ENCODE measurements around the gene PLSCR1.
"Not testable (repeated sequence)": the region's sequence is repeated elsewhere in the genome, so short reads cannot be mapped to it uniquely, and the experiment has no call there.

Gene PLSCR1

DNA sequence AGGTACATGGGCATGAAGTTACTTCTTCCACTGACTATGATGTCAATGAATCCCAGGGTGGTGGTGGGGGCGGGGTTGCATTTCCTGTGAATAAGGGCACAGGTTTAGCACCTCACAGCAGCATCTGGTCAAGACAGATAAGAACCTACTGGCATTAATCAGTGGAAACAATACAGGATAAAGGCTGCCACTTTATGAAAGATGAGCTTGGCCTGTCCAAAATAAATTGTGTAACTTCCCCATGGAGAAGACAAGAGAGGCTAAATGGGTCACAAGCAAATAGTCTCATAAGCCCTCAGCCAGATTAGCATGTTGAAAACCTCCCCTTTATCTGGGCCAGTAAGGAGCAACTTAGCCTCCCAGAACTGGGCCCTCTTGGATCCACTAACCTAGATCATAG is 47.7 kb downstream of the PLSCR1 start:
- no peak for TF ChIP-seq POLR2A (IDR thresholded peaks at IDR 0.05; ENCODE audit: low read length)
- no peak for TF ChIP-seq GATA1 (IDR thresholded peaks at IDR 0.05; ENCODE audit: low read depth, low read length)
- DNase-seq, result peak; percentile 59 to 81

GRCh38 chr3:146496251-146496650 is 48.2 kb downstream of the PLSCR1 start:
- TF ChIP-seq POLR2A (IDR thresholded peaks at IDR 0.05; ENCODE audit: low read length) (no peak), GATA1 (IDR thresholded peaks at IDR 0.05; ENCODE audit: low read depth, low read length) (no peak)
- DNase-seq, result no peak

DNA sequence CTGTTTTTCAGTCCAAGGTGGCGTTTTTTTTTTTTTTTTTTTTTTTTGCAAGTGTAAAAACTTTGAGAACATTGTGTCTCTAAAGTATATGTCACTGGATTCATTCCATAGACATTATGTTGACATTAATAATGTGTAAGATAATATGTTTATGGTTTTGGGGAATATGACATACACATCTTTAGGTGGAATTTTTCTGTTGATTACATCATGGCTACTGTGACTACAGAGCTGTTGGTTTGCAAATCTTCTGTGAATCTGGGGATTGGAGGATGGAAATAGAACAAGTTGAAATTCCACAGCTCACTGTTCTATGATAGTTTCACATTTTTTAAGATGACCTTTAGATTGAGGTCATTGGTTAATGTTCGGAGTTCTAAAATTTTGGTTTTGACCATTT is 50.6 kb downstream of the PLSCR1 start:
- TF ChIP-seq GATA1 (IDR thresholded peaks at IDR 0.05; ENCODE audit: low read depth, low read length) (no peak), POLR2A (IDR thresholded peaks at IDR 0.05; ENCODE audit: low read length) (no peak)
- DNase-seq, result no peak

GRCh38 chr3:146493221-146493620 is 51.2 kb downstream of the PLSCR1 start:
- no peak for DNase-seq
- TF ChIP-seq POLR2A (IDR thresholded peaks at IDR 0.05; ENCODE audit: low read length) (no peak), GATA1 (IDR thresholded peaks at IDR 0.05; ENCODE audit: low read depth, low read length) (no peak)

GRCh38 chr3:146491303-146491702 is 53.1 kb downstream of the PLSCR1 start:
- DNase-seq, result no peak
- TF ChIP-seq POLR2A (IDR thresholded peaks at IDR 0.05; ENCODE audit: low read length) (no peak), GATA1 (IDR thresholded peaks at IDR 0.05; ENCODE audit: low read depth, low read length) (no peak)

GRCh38 chr3:146485297-146485696 is 59.1 kb downstream of the PLSCR1 start:
- no peak for TF ChIP-seq GATA1 (IDR thresholded peaks at IDR 0.05; ENCODE audit: low read depth, low read length)
- no peak for TF ChIP-seq POLR2A (IDR thresholded peaks at IDR 0.05; ENCODE audit: low read length)

DNA sequence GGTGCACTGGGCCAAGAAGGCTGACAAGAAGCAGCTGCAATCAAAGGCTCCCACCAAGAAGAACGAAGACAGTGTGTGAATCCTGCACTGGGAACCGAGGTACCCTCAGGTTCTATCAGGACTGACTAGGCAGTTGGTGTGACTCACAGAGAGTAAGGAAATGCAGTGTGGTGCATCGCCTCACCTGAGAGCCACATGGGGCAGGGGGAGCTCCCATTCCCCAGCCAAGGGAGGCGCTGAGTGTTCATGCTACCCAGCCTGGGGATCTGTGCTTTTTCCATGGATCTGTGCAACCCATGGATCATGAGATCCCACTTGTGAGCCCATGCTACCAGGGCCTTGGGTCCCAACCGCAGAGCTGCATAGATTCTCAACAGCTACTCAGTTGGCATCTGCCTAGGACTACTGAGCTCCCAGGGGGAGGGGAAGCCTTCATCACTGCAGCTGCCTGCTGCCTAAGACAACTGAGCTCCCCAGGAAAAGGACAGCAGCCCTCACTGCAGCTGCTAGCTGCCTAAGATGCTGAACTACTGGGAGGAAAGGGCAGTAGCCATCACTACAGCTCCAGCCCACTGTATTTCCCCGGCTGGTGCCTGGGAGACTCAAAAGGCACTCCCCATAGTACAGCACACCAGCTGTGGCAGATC is 68.2 kb downstream of the PLSCR1 start:
- no peak for DNase-seq
- TF ChIP-seq POLR2A (IDR thresholded peaks at IDR 0.05; ENCODE audit: low read length) (no peak), GATA1 (IDR thresholded peaks at IDR 0.05; ENCODE audit: low read depth, low read length) (no peak)

More at GRCh38 chr3:146485297-146485696, 59.1 kb downstream of the PLSCR1 start:
- no peak for DNase-seq

DNA sequence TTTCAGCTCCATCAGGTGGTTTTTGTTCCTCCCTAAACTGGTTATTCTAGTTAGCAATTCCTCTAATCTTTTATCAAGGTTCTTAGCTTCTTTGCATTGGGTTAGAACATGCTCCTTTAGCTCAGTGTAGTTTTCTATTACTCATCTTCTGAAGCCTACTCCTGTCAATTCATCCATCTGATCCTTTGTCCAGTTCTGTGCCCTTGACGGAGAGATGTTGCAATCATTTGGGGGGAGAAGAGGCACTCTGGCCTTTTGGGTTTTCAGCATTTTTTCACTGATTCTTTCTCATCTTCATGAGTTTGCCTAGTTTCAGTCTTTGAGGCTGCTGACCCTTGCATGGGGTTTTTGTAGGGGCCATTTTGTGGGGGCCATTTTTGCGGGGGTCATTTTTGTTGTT is 69.4 kb downstream of the PLSCR1 start:
- not testable (repeated sequence) for DNase-seq

GRCh38 chr3:146473726-146474125 is 70.7 kb downstream of the PLSCR1 start:
- TF ChIP-seq POLR2A (IDR thresholded peaks at IDR 0.05; ENCODE audit: low read length), result no peak
- TF ChIP-seq GATA1 (IDR thresholded peaks at IDR 0.05; ENCODE audit: low read depth, low read length), result no peak
- no peak for DNase-seq

- TF ChIP-seq POLR2A (IDR thresholded peaks at IDR 0.05; ENCODE audit: low read length), result no peak
- no peak for TF ChIP-seq GATA1 (IDR thresholded peaks at IDR 0.05; ENCODE audit: low read depth, low read length)
- no peak for DNase-seq
Observed at GRCh38 chr3:146472611-146473010, 71.8 kb downstream of the PLSCR1 start.

GRCh38 chr3:146471012-146471411 is 73.4 kb downstream of the PLSCR1 start:
- no peak for DNase-seq
- TF ChIP-seq GATA1 (IDR thresholded peaks at IDR 0.05; ENCODE audit: low read depth, low read length), result no peak
- TF ChIP-seq POLR2A (IDR thresholded peaks at IDR 0.05; ENCODE audit: low read length), result no peak

DNA sequence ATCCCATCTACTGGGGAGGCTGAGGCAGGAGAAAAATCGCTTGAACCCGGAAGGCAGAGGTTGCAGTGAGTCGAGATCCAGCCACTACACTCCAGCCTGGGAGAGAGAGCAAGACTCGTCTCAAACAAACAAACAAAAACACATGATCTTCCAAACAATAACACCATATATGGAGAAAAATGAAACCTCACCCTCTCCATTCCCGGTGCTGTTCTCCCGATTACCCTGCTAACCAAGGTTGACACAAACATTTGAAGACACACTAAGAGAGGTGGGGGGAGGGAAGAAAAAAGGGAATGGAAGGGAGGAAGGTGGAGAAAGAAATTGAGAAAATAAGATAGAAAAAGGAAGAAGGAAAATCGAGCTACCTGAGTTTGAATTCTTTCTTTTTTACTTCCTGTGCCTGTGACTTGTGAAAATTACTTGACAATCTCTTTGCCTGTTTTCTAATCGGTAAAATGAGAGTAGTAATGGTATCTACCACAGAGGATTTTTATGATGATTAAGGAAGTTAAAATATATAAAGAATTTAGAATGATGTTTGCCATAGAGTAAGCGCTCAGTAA is 73.9 kb downstream of the PLSCR1 start:
- TF ChIP-seq POLR2A (IDR thresholded peaks at IDR 0.05; ENCODE audit: low read length), result no peak
- TF ChIP-seq GATA1 (IDR thresholded peaks at IDR 0.05; ENCODE audit: low read depth, low read length), result no peak
- DNase-seq, result no peak

DNA sequence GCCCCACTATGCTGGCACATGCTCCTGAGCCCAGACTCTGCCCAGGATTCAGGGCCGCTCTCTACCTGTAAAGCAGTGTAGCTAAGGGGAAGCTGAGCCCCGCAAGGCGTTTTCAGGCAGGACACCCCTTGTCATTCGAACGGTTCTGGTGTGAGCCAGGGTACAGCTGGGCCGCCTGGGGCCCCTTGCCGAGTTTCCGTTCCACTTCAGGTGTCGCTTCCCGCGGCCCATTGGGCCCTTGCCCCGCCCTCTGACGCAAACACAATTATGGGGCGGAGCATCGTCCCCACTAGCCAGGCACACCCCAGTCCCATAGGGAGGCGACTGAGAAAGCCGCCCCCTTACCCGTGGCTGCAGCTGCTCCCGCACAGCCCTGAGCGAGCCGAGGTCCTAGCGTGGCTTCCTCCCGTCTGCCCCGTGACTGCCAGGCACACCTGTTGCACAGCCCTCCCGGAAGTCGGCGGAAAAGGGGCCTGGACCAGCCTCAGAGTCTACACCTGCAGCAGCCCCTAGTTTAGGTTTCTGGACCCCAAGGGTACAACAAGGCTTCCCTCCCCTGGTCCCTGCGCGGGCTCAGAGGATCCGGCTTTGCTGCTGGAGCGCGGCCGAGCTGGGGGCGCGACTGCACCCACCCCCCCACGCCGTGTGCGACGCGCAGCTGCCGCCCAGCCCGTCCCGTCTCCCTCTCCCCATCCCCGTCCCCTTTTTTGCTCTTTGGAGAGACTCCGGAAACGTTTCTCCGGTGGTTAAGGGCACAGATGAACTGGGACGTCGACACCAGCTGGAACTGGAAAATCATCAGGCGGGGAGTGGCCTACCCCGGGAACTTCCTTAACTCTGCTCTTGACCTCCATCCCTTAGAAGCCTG is 75.0 kb downstream of the PLSCR1 start, which contains the start of gene PLSCR2:
TSS of gene PLSCR2 (minus strand) at position 412 of the 868 bp plus-strand sequence. CDS start 9,657 bp downstream, outside the sequence.
- peak; percentile 47 to 54 for DNase-seq
- TF ChIP-seq GATA1 (IDR thresholded peaks at IDR 0.05; ENCODE audit: low read depth, low read length), result no peak
- TF ChIP-seq POLR2A (IDR thresholded peaks at IDR 0.05; ENCODE audit: low read length), result peak; percentile 61

DNA sequence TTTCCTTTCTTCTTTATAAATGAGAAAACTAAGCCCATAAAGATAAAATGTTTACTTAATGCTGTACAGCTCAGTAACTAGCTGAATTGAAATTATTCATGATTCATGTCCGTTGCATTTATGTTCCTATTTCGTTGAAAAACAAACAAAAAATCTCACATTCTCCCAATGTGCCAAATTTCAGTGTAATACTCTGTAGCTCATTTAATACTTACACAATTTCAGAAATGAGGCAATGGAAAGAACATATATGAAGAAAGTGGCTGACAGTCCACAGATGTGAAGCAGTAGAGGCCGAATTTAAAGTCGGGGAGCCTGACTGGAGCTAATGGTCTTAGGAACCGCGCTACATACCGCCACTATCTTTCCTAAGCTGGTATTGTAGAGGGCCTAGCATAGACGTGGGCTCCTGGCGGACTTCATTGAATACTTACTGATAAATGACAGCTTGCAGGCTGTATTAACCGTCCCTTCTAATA is 75.7 kb downstream of the PLSCR1 start:
- TF ChIP-seq POLR2A (IDR thresholded peaks at IDR 0.05; ENCODE audit: low read length) (no peak), GATA1 (IDR thresholded peaks at IDR 0.05; ENCODE audit: low read depth, low read length) (no peak)
- DNase-seq, result no peak
